ENCODE data around the gene DCLK1.

- TF ChIP-seq, protein P1, sequence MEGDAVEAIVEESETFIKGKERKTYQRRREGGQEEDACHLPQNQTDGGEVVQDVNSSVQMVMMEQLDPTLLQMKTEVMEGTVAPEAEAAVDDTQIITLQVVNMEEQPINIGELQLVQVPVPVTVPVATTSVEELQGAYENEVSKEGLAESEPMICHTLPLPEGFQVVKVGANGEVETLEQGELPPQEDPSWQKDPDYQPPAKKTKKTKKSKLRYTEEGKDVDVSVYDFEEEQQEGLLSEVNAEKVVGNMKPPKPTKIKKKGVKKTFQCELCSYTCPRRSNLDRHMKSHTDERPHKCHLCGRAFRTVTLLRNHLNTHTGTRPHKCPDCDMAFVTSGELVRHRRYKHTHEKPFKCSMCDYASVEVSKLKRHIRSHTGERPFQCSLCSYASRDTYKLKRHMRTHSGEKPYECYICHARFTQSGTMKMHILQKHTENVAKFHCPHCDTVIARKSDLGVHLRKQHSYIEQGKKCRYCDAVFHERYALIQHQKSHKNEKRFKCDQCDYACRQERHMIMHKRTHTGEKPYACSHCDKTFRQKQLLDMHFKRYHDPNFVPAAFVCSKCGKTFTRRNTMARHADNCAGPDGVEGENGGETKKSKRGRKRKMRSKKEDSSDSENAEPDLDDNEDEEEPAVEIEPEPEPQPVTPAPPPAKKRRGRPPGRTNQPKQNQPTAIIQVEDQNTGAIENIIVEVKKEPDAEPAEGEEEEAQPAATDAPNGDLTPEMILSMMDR (IDR thresholded peaks at IDR 0.05), result no peak
- no peak for TF ChIP-seq POLR2AphosphoS5 (IDR thresholded peaks at IDR 0.05)
- TF ChIP-seq EP300 (IDR thresholded peaks at IDR 0.05), result no peak
- TF ChIP-seq POLR2A (IDR thresholded peaks at IDR 0.05), result no peak
Measured at GRCh38 chr13:35857769-35858168, 273.4 kb downstream of the DCLK1 start.

Measured in suprapubic skin (tissue), 4 donors.